Measurements from ENCODE around the gene R3HDM4.
"Not testable (repeated sequence)": the region's sequence is repeated elsewhere in the genome, so short reads cannot be mapped to it uniquely, and the experiment has no call there.

R3HDM4 gene

GRCh38 chr19:853014-853585, 59.9 kb downstream of the R3HDM4 start:
- DNase-seq, result no peak

DNA sequence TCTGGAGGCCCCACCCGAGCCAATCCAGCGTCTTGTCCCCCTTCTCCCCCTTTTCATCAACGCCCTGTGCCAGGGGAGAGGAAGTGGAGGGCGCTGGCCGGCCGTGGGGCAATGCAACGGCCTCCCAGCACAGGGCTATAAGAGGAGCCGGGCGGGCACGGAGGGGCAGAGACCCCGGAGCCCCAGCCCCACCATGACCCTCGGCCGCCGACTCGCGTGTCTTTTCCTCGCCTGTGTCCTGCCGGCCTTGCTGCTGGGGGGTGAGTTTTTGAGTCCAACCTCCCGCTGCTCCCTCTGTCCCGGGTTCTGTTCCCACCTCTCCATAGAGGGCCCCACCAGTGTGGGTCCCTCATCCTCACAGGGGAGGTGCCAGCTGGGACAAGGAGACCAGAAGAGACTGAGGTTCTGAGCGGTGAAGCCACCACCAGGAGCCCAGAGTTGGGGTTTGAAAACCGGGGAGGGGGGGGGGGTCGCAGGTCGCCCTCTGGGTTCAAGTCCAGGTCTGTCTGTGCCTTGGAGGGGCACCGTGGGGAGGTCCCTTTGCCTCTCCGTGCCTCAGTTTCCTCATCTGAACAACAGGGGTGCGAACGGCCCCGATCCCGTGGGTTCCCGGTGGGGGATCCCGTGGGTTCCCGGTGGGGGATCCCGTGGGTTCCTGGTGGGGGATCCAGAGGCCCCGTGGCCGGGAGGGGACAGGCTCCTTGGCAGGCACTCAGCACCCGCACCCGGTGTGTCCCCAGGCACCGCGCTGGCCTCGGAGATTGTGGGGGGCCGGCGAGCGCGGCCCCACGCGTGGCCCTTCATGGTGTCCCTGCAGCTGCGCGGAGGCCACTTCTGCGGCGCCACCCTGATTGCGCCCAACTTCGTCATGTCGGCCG, 60.6 kb downstream of the R3HDM4 start, which contains the start of gene ELANE:
TSS of gene ELANE (plus strand) at position 168 of the 878 bp plus-strand sequence. CDS start at position 194, 26 bp downstream.
- DNase-seq, result no peak

GRCh38 chr19:850979-851335, 62.1 kb downstream of the R3HDM4 start:
- DNase-seq, result no peak

GRCh38 chr19:850221-850978, 62.6 kb downstream of the R3HDM4 start:
- no peak for DNase-seq

DNA sequence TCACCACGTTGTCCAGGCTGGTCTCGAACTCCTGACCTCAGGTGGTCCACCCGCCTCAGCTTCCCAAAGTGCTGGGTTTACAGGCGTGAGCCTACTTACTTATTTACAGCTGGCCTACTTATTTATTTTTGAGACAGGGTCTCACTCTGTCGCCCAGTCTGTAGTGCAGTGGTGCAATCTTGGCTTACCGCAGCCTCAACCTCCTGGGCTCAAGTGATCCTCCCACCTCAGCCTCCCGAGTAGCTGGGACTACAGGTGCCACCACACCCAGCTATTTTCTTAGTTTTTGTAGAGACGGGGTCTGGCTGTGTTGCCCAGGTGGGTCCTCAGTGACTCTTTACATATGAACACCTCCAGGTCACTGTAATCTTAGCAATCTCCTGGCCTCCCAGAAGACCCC, 63.8 kb downstream of the R3HDM4 start:
- DNase-seq, result not testable (repeated sequence)

DNA sequence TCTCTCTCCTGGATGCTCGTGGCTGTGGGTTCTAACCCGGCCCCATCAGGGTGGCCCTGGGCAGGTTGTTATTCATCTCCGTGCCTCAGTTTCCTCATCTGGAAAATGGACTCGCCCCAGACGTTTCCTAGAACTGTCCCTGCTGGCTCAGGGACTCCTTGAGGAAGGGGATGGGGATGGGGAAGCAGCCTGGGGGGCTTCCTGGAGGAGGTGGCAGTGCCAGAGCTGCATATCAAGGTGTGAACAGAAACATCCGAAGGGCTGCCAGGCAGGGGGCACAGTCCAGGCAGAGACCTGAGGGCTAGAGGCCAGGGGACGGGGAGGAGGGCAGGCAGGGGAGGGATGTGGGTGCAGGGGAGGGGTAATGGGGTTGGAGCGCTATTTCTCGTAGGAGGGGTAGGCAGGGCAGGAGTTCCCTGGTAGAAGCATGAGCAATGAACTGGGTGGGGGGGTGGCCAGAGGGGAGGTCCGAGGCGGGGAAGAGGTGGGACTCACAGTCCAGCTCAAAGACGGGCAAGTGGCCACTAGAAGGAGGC, 64.6 kb downstream of the R3HDM4 start:
- DNase-seq, result no peak

Data from activated T-cell treated with anti-CD3 and anti-CD28 coated beads for 4 hours (primary cell).